ENCODE measurements around the gene TRABD2B. TPM values are rescaled to one million over a fixed set of nuclear protein-coding genes. Genes with fewer than 3 reads are reported as not detected.

TRABD2B gene
- total and polyA plus RNA-seq, 2 of the 13 experiments (the other 11 are each of a cell fraction or from before 2014, with no cell fraction given) = 0.04 TPM; not detected in 1

DNA sequence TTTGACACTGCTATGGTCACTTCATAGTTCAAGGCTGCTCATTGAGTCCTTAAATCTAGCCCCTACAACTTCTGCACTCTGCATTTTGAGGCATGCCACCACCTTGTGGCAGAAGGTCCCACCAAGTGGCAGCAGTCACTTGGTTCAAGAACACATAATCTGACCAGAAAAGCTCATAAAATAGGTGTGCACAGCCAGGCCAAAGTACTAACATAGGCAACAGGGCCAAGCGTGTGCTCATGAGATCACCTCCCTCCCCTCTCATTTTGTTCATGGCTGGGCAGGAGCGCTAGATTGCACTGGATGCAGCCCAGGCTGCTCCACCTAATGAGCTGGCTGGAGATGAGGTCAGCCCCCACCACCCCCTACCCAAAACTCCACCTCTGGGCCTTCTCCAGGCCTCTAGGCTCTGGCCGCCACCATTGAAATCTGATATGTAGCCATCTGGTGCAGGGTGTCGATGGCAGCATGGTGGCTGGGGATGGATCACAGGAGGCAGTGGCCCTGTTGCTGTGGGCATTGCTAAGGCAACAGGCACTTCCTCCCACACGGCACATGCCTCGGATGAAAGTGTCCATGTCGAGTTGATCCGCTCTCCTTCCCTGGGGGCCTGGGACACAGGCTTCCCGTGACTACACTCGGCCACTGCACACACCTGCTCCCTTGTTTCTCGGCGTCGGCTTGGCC lies 193.2 kb downstream of the TRABD2B start:
- ChIA-PET CTCF (ENCODE audit: low intra/inter-chr PET ratio, low total read pairs) (no interaction called here), POLR2A (no interaction called here)
- BruUV-seq (replicated peaks) = no TSS peak
- H3K79me2 ChIP-seq (ENCODE audit: insufficient read depth, low read length) = no peaks in the 10 kb centered on the region
- no peak overlapping the region for H3K27ac ChIP-seq (ENCODE audit: extremely low read length, insufficient read depth, low read length)
- H4K20me1 ChIP-seq (ENCODE audit: insufficient read depth, low read length) = no peaks in the 10 kb centered on the region
- H3K4me3 ChIP-seq (replicated peaks in 1 of 3; ENCODE audit: insufficient read depth in 1 of 3, low read depth in 2 of 3, low read length in 3 of 3) = no peak overlapping the region
- no peaks in the 10 kb centered on the region for H3K9me3 ChIP-seq (ENCODE audit: low read length)
- no peak overlapping the region for H3K9ac ChIP-seq (ENCODE audit: insufficient read depth, low read depth, low read length)
- ATAC-seq (no peak), FAIRE-seq (no peak), DNase-seq (ENCODE audit: low spot score) (no peak)
- H3K36me3 ChIP-seq (replicated peaks in 1 of 2; ENCODE audit: control insufficient read depth in 1 of 2, insufficient read depth in 2 of 2, low read length in 2 of 2) = no peaks in the 10 kb centered on the region
- H2AFZ ChIP-seq (ENCODE audit: low read length) = no peak overlapping the region
- H3K4me2 ChIP-seq (ENCODE audit: low read depth, low read length) = no peak overlapping the region
- WGBS (ENCODE audit: low lambda C conversion rate) = 84% methylated on average over 7 of the region's 13 CpGs
- in situ Hi-C loops (cut with HindIII; ENCODE audit: extremely low pct_ligation_motif_present, low pct_unique_long_range_greater_than_20kb) (no loop called here), intact Hi-C loops (cut with micrococcal nuclease; ENCODE audit: unreplicated experiment) (no loop called here)
- no peak for TF ChIP-seq HNRNPUL1 (IDR thresholded peaks at IDR 0.05; ENCODE audit: low read depth, low read length)
- TF ChIP-seq, protein P1, sequence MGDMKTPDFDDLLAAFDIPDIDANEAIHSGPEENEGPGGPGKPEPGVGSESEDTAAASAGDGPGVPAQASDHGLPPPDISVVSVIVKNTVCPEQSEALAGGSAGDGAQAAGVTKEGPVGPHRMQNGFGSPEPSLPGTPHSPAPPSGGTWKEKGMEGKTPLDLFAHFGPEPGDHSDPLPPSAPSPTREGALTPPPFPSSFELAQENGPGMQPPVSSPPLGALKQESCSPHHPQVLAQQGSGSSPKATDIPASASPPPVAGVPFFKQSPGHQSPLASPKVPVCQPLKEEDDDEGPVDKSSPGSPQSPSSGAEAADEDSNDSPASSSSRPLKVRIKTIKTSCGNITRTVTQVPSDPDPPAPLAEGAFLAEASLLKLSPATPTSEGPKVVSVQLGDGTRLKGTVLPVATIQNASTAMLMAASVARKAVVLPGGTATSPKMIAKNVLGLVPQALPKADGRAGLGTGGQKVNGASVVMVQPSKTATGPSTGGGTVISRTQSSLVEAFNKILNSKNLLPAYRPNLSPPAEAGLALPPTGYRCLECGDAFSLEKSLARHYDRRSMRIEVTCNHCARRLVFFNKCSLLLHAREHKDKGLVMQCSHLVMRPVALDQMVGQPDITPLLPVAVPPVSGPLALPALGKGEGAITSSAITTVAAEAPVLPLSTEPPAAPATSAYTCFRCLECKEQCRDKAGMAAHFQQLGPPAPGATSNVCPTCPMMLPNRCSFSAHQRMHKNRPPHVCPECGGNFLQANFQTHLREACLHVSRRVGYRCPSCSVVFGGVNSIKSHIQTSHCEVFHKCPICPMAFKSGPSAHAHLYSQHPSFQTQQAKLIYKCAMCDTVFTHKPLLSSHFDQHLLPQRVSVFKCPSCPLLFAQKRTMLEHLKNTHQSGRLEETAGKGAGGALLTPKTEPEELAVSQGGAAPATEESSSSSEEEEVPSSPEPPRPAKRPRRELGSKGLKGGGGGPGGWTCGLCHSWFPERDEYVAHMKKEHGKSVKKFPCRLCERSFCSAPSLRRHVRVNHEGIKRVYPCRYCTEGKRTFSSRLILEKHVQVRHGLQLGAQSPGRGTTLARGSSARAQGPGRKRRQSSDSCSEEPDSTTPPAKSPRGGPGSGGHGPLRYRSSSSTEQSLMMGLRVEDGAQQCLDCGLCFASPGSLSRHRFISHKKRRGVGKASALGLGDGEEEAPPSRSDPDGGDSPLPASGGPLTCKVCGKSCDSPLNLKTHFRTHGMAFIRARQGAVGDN (CRISPR knock-in tag; IDR thresholded peaks at IDR 0.05) = peak; percentile 15; the same call in 1 of the 2 replicates
- TF ChIP-seq ZC3H13 (CRISPR knock-in tag; IDR thresholded peaks at IDR 0.05) = no peak
- no peak for TF ChIP-seq ZNF639 (CRISPR knock-in tag; conservative IDR thresholded peaks at IDR 0.05)
- TF ChIP-seq ZNF124 (CRISPR knock-in tag; IDR thresholded peaks at IDR 0.05) = no peak
- TF ChIP-seq TARDBP (CRISPR knock-in tag; IDR thresholded peaks at IDR 0.05) = no peak
- peaks cover 1 to 21% of the 10 kb centered on the region in 2 experiments; a peak in 2 of 5 replicates for H3K27me3 ChIP-seq (ENCODE audit: control insufficient read depth in 1 of 2, insufficient read depth in 2 of 2, low read length in 2 of 2)
- H3K4me1 ChIP-seq (ENCODE audit: insufficient read depth, low read length) = peaks cover 12% of the 10 kb centered on the region
